Lung (tissue), 12 donors: ENCODE results near the gene SMU1. TPM values are rescaled to one million over a fixed set of nuclear protein-coding genes. Genes with fewer than 3 reads are reported as not detected.
A peak's percentile ranks its signal among the peaks of the same experiment; 100 is the strongest.

Experiments used
- ATAC-seq: fragments of 200-7000 bp; cut with Tn5 transposase; one replicate; pipeline ENCODE4 v1.9.1; 2020; ENCODE audit warnings: moderate number of reproducible peaks; ENCODE audit not compliant: insufficient read depth, low FRiP score
- DNase-seq, 3 donors: peaks; one replicate each; pipeline ENCODE4 v3.0.0-alpha.2; 2013 to 2017
- H3K27ac ChIP-seq, 2 donors: one replicate each; pipeline ENCODE4 v1.5.1; 2013; ENCODE audit warnings: mild to moderate bottlenecking in 2 of 2, moderate library complexity in 2 of 2, control low read depth in 1 of 2, inconsistent platforms in 1 of 2, low read depth in 1 of 2, low read length in 1 of 2
- H3K27me3 ChIP-seq, 3 donors: one replicate each; pipeline ENCODE4 v1.5.1; 2013; ENCODE audit warnings: low read length in 2 of 3; ENCODE audit not compliant: control insufficient read depth in 3 of 3, insufficient read depth in 3 of 3
- H3K36me3 ChIP-seq, 4 donors: one replicate each; pipeline ENCODE4 v1.5.1; 2013; ENCODE audit warnings: low read length in 4 of 4, mild to moderate bottlenecking in 1 of 4, moderate library complexity in 1 of 4; ENCODE audit not compliant: control insufficient read depth in 4 of 4, insufficient read depth in 4 of 4
- H3K4me1 ChIP-seq, 5 donors: one replicate each; pipeline ENCODE4 v1.5.1; 2013; ENCODE audit warnings: low read length in 5 of 5, mild to moderate bottlenecking in 2 of 5, moderate library complexity in 1 of 5; ENCODE audit not compliant: control insufficient read depth in 5 of 5, insufficient read depth in 5 of 5
- H3K4me3 ChIP-seq: one replicate; pipeline ENCODE4 v1.5.1; 2013; ENCODE audit warnings: mild to moderate bottlenecking, control low read depth, moderate library complexity
- H3K9ac ChIP-seq, 2 donors: one replicate each; pipeline ENCODE4 v1.5.1; 2013; ENCODE audit warnings: low read length in 2 of 2, control low read depth in 1 of 2; ENCODE audit not compliant: insufficient read depth in 1 of 2
- H3K9me3 ChIP-seq, 4 donors: one replicate each; pipeline ENCODE4 v1.5.1; 2013; ENCODE audit warnings: low read length in 3 of 4, mild to moderate bottlenecking in 1 of 4, moderate library complexity in 1 of 4; ENCODE audit not compliant: control insufficient read depth in 4 of 4, insufficient read depth in 3 of 4
- CTCF ChIP-seq: IDR thresholded peaks from 2 replicates; pipeline ENCODE4 v1.5.1; 2012; ENCODE audit warnings: mild to moderate bottlenecking; ENCODE audit errors: control extremely low read depth, extremely low read depth
- WGBS, 2 donors: extraction: QIAGEN DNeasy Blood & Tissue Kit; methylation state at CpG; one replicate each; pipeline ENCODE4 v1.1.7; 2013; 5-methylcytosine and 5-hydroxymethylcytosine counted together
- polyA plus RNA-seq, 2 donors: library from polyadenylated mRNA; stranded (reverse); fragments of 200-250 nt; gene quantifications; one replicate each; pipeline ENCODE4 v1.2.1, GENCODE V29; 2013
- total RNA-seq, 2 donors: library from RNA; depleted of rRNA in 1 of 2; stranded (reverse); fragments of >200 nt in 1 of 2; gene quantifications; one replicate each; pipeline ENCODE4 v1.2.1, GENCODE V29; 2014 to 2021
- donor health status: control.
- donor health status: control.
- donor health status: Bipolar disorder and iron deficiency.
- donor health status: healthy.
- donor health status: DM: yes; HTN: yes; CAD: no.

The SMU1 gene
- total and polyA plus RNA-seq, 4 donors, result 7.3 to 27.4 (median 14.8) TPM

- Histone ChIP-seq H3K4me1 (peaks cover 0 to 27% (median 17%) of the 10 kb centered on the region in 5 donors), H3K36me3 (peaks cover 14 to 45% (median 28%) of the 10 kb centered on the region in 4 donors), H3K27me3 (no peaks in the 10 kb centered on the region), H3K27ac (no peak overlapping the region), H3K4me3 (no peak overlapping the region), H3K9me3 (no peaks in the 10 kb centered on the region), H3K9ac (no peak overlapping the region)
- 88 to 93% methylated on average over 5 of the region's 5 CpGs for WGBS, 2 donors
- TF ChIP-seq CTCF, result no peak
- no peak for ATAC-seq
- no peak for DNase-seq
These were observed 46.2 kb downstream of the SMU1 start for GRCh38 chr9:33030285-33030684.

- DNase-seq (peak in 1 of 3 donors; percentile 8), ATAC-seq (no peak)
- H3K27ac ChIP-seq, result no peak overlapping the region
- H3K4me1 ChIP-seq, result peaks cover 0 to 27% (median 17%) of the 10 kb centered on the region in 5 donors
- no peak overlapping the region for H3K4me3 ChIP-seq
- 12 to 15% methylated on average over 4 of the region's 4 CpGs for WGBS, 2 donors
- no peak overlapping the region for H3K9ac ChIP-seq
- peaks cover 11 to 38% (median 26%) of the 10 kb centered on the region in 4 donors for H3K36me3 ChIP-seq
- no peak for TF ChIP-seq CTCF
- H3K9me3 ChIP-seq, result no peaks in the 10 kb centered on the region
- no peaks in the 10 kb centered on the region for H3K27me3 ChIP-seq
These were observed 47.2 kb downstream of the SMU1 start for GRCh38 chr9:33029231-33029786.

GRCh38 chr9:33025572-33026342, 50.7 kb downstream of the SMU1 start:
- Histone ChIP-seq H3K27ac (peak overlapping the region; percentile 98 to 100), H3K9me3 (no peaks in the 10 kb centered on the region), H3K27me3 (no peaks in the 10 kb centered on the region), H3K9ac (peak overlapping the region; percentile 96 to 99), H3K4me3 (peak overlapping the region; percentile 98), H3K4me1 (peaks cover 0 to 33% (median 25%) of the 10 kb centered on the region in 5 donors), H3K36me3 (peaks cover 0 to 29% (median 14%) of the 10 kb centered on the region in 4 donors)
- TF ChIP-seq CTCF, result no peak
- ATAC-seq, result peak; percentile 40
- WGBS, 2 donors, result 2 to 4% methylated on average over 29 to 36 of the region's 36 CpGs
- DNase-seq, result peak; percentile 87 to 89 (median 87)
